Kidney (tissue), 14 donors: ENCODE results near the gene FMNL2. TPM values are rescaled to one million over a fixed set of nuclear protein-coding genes. Genes with fewer than 3 reads are reported as not detected.
"Not testable (repeated sequence)": the region's sequence is repeated elsewhere in the genome, so short reads cannot be mapped to it uniquely, and the experiment has no call there.

Source experiments
- DNase-seq, 5 donors: peaks; one replicate each; pipeline ENCODE4 v3.0.0-alpha.2; 2013 to 2020
- FAIRE-seq: peaks from 2 replicates; lab custom pipeline; 2012; peaks lifted over from hg19 to GRCh38; lab: Jason Lieb, UNC
- H3K27ac ChIP-seq, 2 donors: one replicate each; pipeline ENCODE4 v1.7.0; 2013; ENCODE audit warnings: low read depth in 2 of 2, low read length in 2 of 2, inconsistent platforms in 1 of 2
- H3K27me3 ChIP-seq: one replicate; pipeline ENCODE4 v1.7.1; 2013; ENCODE audit warnings: low read length, inconsistent platforms; ENCODE audit not compliant: control insufficient read depth, insufficient read depth
- H3K36me3 ChIP-seq, 3 donors: one replicate each; pipeline versions ENCODE4 v1.7.0 to v1.7.1; 2013; ENCODE audit warnings: low read length in 3 of 3, control low read depth in 1 of 3, inconsistent platforms in 1 of 3; ENCODE audit not compliant: insufficient read depth in 3 of 3, control insufficient read depth in 2 of 3
- H3K4me1 ChIP-seq, 3 donors: one replicate each; pipeline versions ENCODE4 v1.7.0 to v1.7.1; 2013; ENCODE audit warnings: low read length in 3 of 3, inconsistent platforms in 1 of 3, low read depth in 1 of 3; ENCODE audit not compliant: control insufficient read depth in 2 of 3, insufficient read depth in 2 of 3
- H3K4me3 ChIP-seq, 3 donors: one replicate each; pipeline versions ENCODE4 v1.7.0 to v1.8.1; 2013; ENCODE audit warnings: low read length in 3 of 3, control low read depth in 1 of 3, inconsistent platforms in 1 of 3
- H3K9ac ChIP-seq, 3 donors: one replicate each; pipeline versions ENCODE4 v1.7.0 to v1.7.1; 2013; ENCODE audit warnings: low read length in 3 of 3, control low read depth in 1 of 3, inconsistent platforms in 1 of 3
- H3K9me3 ChIP-seq, 3 donors: one replicate each; pipeline versions ENCODE4 v1.7.0 to v1.7.1; 2013; ENCODE audit warnings: low read length in 3 of 3, control low read depth in 1 of 3, inconsistent platforms in 1 of 3; ENCODE audit not compliant: control insufficient read depth in 2 of 3, insufficient read depth in 1 of 3
- CTCF ChIP-seq: IDR thresholded peaks from 3 replicates; pipeline ENCODE4 v1.5.1; 2012; ENCODE audit warnings: mild to moderate bottlenecking, moderate library complexity, borderline replicate concordance; ENCODE audit not compliant: insufficient read depth; ENCODE audit errors: extremely low read depth
- intact Hi-C: fragments of 100-400 bp; cut with DNase I; formaldehyde crosslinking; loops from one replicate; pipeline ENCODE4 v1.11.1; 2022
- polyA plus RNA-seq: library from polyadenylated mRNA; stranded (reverse); fragments of 350-450 nt; fragmentation: Illumina TruSeq; extraction: RNeasy Lipid Tissue Mini Kit (QIAGEN cat#74804); gene quantifications from one replicate; pipeline ENCODE4 v1.2.3, GENCODE V29; 2014; ENCODE audit warnings: low read depth, low replicate concordance; ENCODE audit not compliant: insufficient read depth
- total RNA-seq: library from RNA; stranded (reverse); fragmentation: NEBNext Ultra II Directional; extraction: Animal tissue kit (Norgen Biotek cat#: 25700); gene quantifications from one replicate; pipeline ENCODE4 v1.2.1, GENCODE V29; 2021
- donor health status: control.
- donor health status: control.
- donor health status: control.
- donor health status: control.
- donor health status: control.
- donor health status: DM: yes; HTN: yes; CAD: no.
- donor health status: Normal renal cell carcinoma (clear cell type).

FMNL2 gene
- total and polyA plus RNA-seq, 2 donors from 2014 or later = 10.7 to 39.1 TPM

GRCh38 chr2:152384992-152385391 lies 50.0 kb downstream of the FMNL2 start:
- intact Hi-C loops = no loop called here
- no peak overlapping the region for H3K27ac ChIP-seq
- H3K27me3 ChIP-seq = no peaks in the 10 kb centered on the region
- no peaks in the 10 kb centered on the region for H3K36me3 ChIP-seq
- FAIRE-seq = no peak
- no peak overlapping the region for H3K9ac ChIP-seq
- H3K4me1 ChIP-seq = peaks cover 0 to 10% (median 9%) of the 10 kb centered on the region in 3 donors
- no peak for DNase-seq
- H3K9me3 ChIP-seq = no peaks in the 10 kb centered on the region
- H3K4me3 ChIP-seq = no peak overlapping the region
- TF ChIP-seq CTCF = no peak

- Histone ChIP-seq H3K36me3 (no peaks in the 10 kb centered on the region), H3K4me1 (peaks cover 0 to 10% (median 9%) of the 10 kb centered on the region in 3 donors), H3K27me3 (no peaks in the 10 kb centered on the region), H3K9me3 (no peaks in the 10 kb centered on the region), H3K27ac (no peak overlapping the region), H3K4me3 (no peak overlapping the region), H3K9ac (no peak overlapping the region)
- FAIRE-seq (no peak), DNase-seq (no peak)
- TF ChIP-seq CTCF = no peak
- intact Hi-C loops = no loop called here
These were observed 50.7 kb downstream of the FMNL2 start for GRCh38 chr2:152385650-152386049.

GRCh38 chr2:152386266-152386665 lies 51.3 kb downstream of the FMNL2 start:
- no peak for TF ChIP-seq CTCF
- Histone ChIP-seq H3K9me3 (no peaks in the 10 kb centered on the region), H3K27me3 (no peaks in the 10 kb centered on the region), H3K4me1 (peaks cover 0 to 10% (median 8%) of the 10 kb centered on the region in 3 donors), H3K27ac (no peak overlapping the region), H3K4me3 (no peak overlapping the region), H3K9ac (no peak overlapping the region), H3K36me3 (no peaks in the 10 kb centered on the region)
- DNase-seq = no peak
- intact Hi-C loops = no loop called here
- no peak for FAIRE-seq

- Histone ChIP-seq H3K4me3 (no peak overlapping the region), H3K9me3 (no peaks in the 10 kb centered on the region), H3K27me3 (no peaks in the 10 kb centered on the region), H3K36me3 (no peaks in the 10 kb centered on the region), H3K4me1 (peaks cover 0 to 10% (median 7%) of the 10 kb centered on the region in 3 donors), H3K9ac (no peak overlapping the region), H3K27ac (no peak overlapping the region)
- intact Hi-C loops = no loop called here
- no peak for FAIRE-seq
- TF ChIP-seq CTCF = no peak
- no peak for DNase-seq
These were observed 52.1 kb downstream of the FMNL2 start for GRCh38 chr2:152387041-152387440.

GRCh38 chr2:152388269-152388668 lies 53.3 kb downstream of the FMNL2 start:
- intact Hi-C loops, FAIRE-seq, H3K36me3 ChIP-seq, H3K27me3 ChIP-seq, H3K27ac ChIP-seq, H3K9ac ChIP-seq, H3K9me3 ChIP-seq, H3K4me3 ChIP-seq, DNase-seq, H3K4me1 ChIP-seq: not testable (repeated sequence)
